Heart left ventricle (tissue), 16 donors: ENCODE data around the gene REXO1. TPM values are rescaled to one million over a fixed set of nuclear protein-coding genes. Genes with fewer than 3 reads are reported as not detected.

ENCODE experiments used
- ATAC-seq, 4 donors: fragments of 200-7000 bp; cut with Tn5 transposase; one replicate each; pipeline ENCODE4 v1.9.1; 2020 to 2022; ENCODE audit warnings: moderate library complexity in 4 of 4, mild to moderate bottlenecking in 3 of 4, moderate number of reproducible peaks in 1 of 4
- DNase-seq, 5 donors: peaks; one replicate each; pipeline ENCODE4 v3.0.0-alpha.2; 2020
- H3K27ac ChIP-seq, 12 donors: fragments of 200-600 bp; sonication (generic) in 4 of 12; one replicate each; pipeline versions ENCODE4 v1.5.0 to v1.8.0; 2016 to 2022; ENCODE audit warnings: mild to moderate bottlenecking in 2 of 12
- H3K27me3 ChIP-seq, 9 donors: fragments of 200-600 bp; sonication (generic) in 2 of 9; one replicate each; pipeline versions ENCODE4 v1.5.1 to v1.8.0; 2016 to 2022; ENCODE audit warnings: mild to moderate bottlenecking in 3 of 9
- H3K36me3 ChIP-seq, 9 donors: fragments of 200-600 bp; sonication (generic) in 2 of 9; one replicate each; pipeline versions ENCODE4 v1.5.0 to v1.8.0; 2018 to 2022; ENCODE audit warnings: mild to moderate bottlenecking in 2 of 9
- H3K4me1 ChIP-seq, 12 donors: fragments of 200-600 bp; sonication (generic) in 4 of 12; one replicate each; pipeline versions ENCODE4 v1.5.0 to v1.8.0; 2016 to 2022; ENCODE audit warnings: mild to moderate bottlenecking in 3 of 12
- H3K4me3 ChIP-seq, 12 donors: fragments of 200-600 bp; sonication (generic) in 4 of 12; one replicate each; pipeline versions ENCODE4 v1.5.0 to v1.8.0; 2017 to 2022; ENCODE audit warnings: mild to moderate bottlenecking in 9 of 12, moderate library complexity in 4 of 12
- H3K9me3 ChIP-seq, 12 donors: fragments of 200-600 bp; sonication (generic) in 4 of 12; one replicate each; pipeline versions ENCODE4 v1.5.0 to v1.8.0; 2016 to 2022; ENCODE audit warnings: mild to moderate bottlenecking in 1 of 12
- CTCF ChIP-seq, 12 donors: fragments of 200-600 bp; sonication (generic) in 4 of 12; IDR thresholded peaks; one replicate each; pipeline versions ENCODE4 v1.5.0 to v1.8.0; 2018 to 2022; ENCODE audit warnings: antibody characterized with exemption in 12 of 12, mild to moderate bottlenecking in 5 of 12
- POLR2A ChIP-seq, 2 donors: fragments of 450-650 bp; IDR thresholded peaks; one replicate each; pipeline ENCODE4 v1.6.1; 2017; ENCODE audit warnings: antibody characterized with exemption in 2 of 2, mild to moderate bottlenecking in 2 of 2, moderate library complexity in 2 of 2
- WGBS, 4 donors: extraction: QIAGEN DNeasy Blood & Tissue Kit in 2 of 4; methylation state at CpG; one replicate each; pipeline versions ENCODE4 v1.1.5 to v1.1.7; 2013 to 2018; 5-methylcytosine and 5-hydroxymethylcytosine counted together
- intact Hi-C, 10 donors: fragments of 100-400 bp; cut with DNase I; formaldehyde crosslinking; loops; one replicate each; pipeline versions ENCODE4 v1.11.1 to v1.14.2; 2022
- polyA plus RNA-seq, 2 donors: library from polyadenylated mRNA; stranded (reverse); fragments of 200-250 nt; gene quantifications; one replicate each; pipeline ENCODE4 v1.2.3, GENCODE V29; 2013
- total RNA-seq, 9 donors: library from RNA; depleted of rRNA in 2 of 9; stranded (reverse); fragments of >200 nt in 2 of 9; fragmentation: NEBNext Ultra II Directional in 3 of 9; extraction: Animal tissue kit (Norgen Biotek cat#: 25700) in 3 of 9; gene quantifications; one replicate each; pipeline versions ENCODE4 v1.1.0 to v1.2.4, GENCODE V29; 2016 to 2023
- donor health status: ischemic (EF 13 %, LVEDD 7.1; RV severe dilation, severe dysfunction).
- donor health status: healthy with polysubstance abuse.
- donor health status: DM: no; HTN: yes; CAD: no.
- donor health status: DM: no; HTN: no; CAD: no.
- donor health status: ischemic (EF 25% LVEDD 6.9; RV normal size, moderate dysfunction).
- donor health status: ischemic (EF 25% LVEDD 5.7; RV mildly dilated, moderate dysfunction).
- donor health status: healthy.
- donor health status: DM: yes; HTN: yes; CAD: no.
- donor health status: ischemic (EF 35%, LVEDD 5.7; RV mildly dilated, moderate dysfunction).
- donor health status: nonischemic (EF 11% LVEDD 7.7; RV severe dilation, severe dysfunction).
- donor health status: DM: yes; HTN: yes; CAD: no.
- donor health status: PGD.
- donor health status: ischemic (EF 29% LVEDD 5.4; RV normal size, mild dysfunction).
- donor health status: nonischemic (EF 23%, LVEDD 6.1; RV moderate dilation, normal function).

The REXO1 gene
- total and polyA plus RNA-seq, 11 donors: 13.2 to 22.4 (median 16.4) TPM

DNA sequence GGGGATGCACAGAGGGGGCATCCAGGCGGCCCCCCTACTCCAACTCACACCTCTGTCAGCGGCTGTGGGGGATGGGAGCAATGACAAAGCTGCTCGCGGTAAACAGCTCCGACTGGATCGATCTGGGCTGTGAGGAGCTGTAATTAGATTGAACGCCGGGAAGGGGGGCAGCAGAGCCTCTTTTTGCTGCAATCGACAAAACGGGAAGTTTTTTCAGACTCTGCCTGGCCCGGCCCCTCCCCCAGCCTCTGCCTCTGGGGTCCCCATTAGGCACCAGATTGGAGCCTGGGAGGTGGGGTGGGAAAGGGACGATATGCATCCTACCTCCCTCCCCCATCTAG lies 78.7 kb downstream of the REXO1 start:
- TF ChIP-seq POLR2A (IDR thresholded peaks at IDR 0.05) (no peak), CTCF (IDR thresholded peaks at IDR 0.05) (no peak)
- 2 to 8% (median 5%) methylated on average over 12 of the region's 12 CpGs for WGBS, 4 donors
- H3K4me1 ChIP-seq: peaks cover 0 to 4% (median 0%) of the 10 kb centered on the region in 12 donors
- peaks cover 0 to 22% (median 14%) of the 10 kb centered on the region in 12 donors for H3K9me3 ChIP-seq
- H3K27ac ChIP-seq: no peak overlapping the region
- H3K27me3 ChIP-seq: peaks cover 55 to 98% (median 67%) of the 10 kb centered on the region in 9 donors
- intact Hi-C loops: loop anchor here in 7 of 10 donors (2.0 to 10.0 kb wide), 6 partner anchors 95 to 225 kb away; partner anchors contain the start of gene UQCR11 (in 1 of the 7)
- DNase-seq (no peak), ATAC-seq (no peak)
- no peak overlapping the region for H3K4me3 ChIP-seq
- no peaks in the 10 kb centered on the region for H3K36me3 ChIP-seq

DNA sequence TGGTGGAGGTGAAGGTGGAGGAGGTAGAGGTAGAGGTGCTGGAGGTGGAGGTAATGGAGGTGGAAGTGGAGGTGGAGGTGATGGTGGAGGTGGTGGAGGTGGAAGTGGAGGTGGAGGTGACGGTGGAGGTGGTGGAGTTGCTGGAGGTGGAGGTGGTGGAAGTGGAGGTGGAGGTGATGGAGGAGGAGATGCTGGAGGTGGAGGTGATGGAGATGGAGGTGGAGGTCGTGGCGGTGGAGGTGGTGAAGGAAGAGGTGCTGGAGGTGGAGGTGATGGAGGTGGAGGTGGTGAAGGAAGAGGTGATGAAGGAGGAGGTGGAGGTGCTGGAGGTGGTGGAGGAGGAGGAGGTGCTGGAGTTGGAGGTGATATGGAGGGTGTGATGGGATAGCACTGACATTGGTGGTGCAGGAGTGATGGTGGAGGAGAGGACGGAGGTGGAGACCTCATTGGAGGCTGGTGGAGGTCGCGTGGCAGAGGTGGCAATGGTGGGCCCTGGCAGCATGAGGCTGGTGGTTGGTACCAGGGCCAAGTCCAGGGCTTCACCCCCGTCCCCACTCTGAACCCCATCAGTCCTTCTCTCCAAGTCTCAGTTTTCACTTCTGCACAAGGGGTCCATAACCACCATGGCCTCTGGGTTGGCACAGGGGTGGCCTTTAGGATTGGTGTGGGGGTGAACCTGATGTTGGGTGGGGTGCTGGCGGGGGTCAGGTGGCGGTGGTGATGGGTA lies 79.2 kb downstream of the REXO1 start:
- no peak for DNase-seq
- Histone ChIP-seq H3K27ac (no peak overlapping the region), H3K36me3 (no peaks in the 10 kb centered on the region), H3K4me3 (no peak overlapping the region), H3K4me1 (peaks cover 0 to 4% (median 0%) of the 10 kb centered on the region in 12 donors), H3K9me3 (peaks cover 0 to 22% (median 14%) of the 10 kb centered on the region in 12 donors), H3K27me3 (peaks cover 55 to 98% (median 66%) of the 10 kb centered on the region in 9 donors)
- TF ChIP-seq CTCF (IDR thresholded peaks at IDR 0.05) (no peak), POLR2A (IDR thresholded peaks at IDR 0.05) (no peak)
- 66 to 79% (median 75%) methylated on average over 8 to 9 of the region's 9 CpGs for WGBS, 4 donors
- intact Hi-C loops: loop anchor here in 7 of 10 donors (2.0 to 10.0 kb wide), 6 partner anchors 94 to 224 kb away; partner anchors contain the start of gene UQCR11 (in 1 of the 7)
- no peak for ATAC-seq

GRCh38 chr19:1768248-1768647 lies 80.0 kb downstream of the REXO1 start:
- TF ChIP-seq CTCF (IDR thresholded peaks at IDR 0.05): peak in 2 of 12 donors; percentile 9 to 18
- no peak for TF ChIP-seq POLR2A (IDR thresholded peaks at IDR 0.05)
- no peaks in the 10 kb centered on the region for H3K36me3 ChIP-seq
- ATAC-seq (no peak), DNase-seq (no peak)
- H3K4me1 ChIP-seq: peaks cover 0 to 4% (median 0%) of the 10 kb centered on the region in 12 donors
- H3K27ac ChIP-seq: no peak overlapping the region
- no peak overlapping the region for H3K4me3 ChIP-seq
- peaks cover 54 to 98% (median 69%) of the 10 kb centered on the region in 9 donors for H3K27me3 ChIP-seq
- intact Hi-C loops: loop anchor here in 7 of 10 donors (2.0 to 10.0 kb wide), 6 partner anchors 93 to 223 kb away; partner anchors contain the start of gene UQCR11 (in 1 of the 7)
- peaks cover 0 to 22% (median 14%) of the 10 kb centered on the region in 12 donors for H3K9me3 ChIP-seq
- WGBS, 4 donors: 12 to 20% (median 18%) methylated on average over 11 to 13 of the region's 13 CpGs

DNA sequence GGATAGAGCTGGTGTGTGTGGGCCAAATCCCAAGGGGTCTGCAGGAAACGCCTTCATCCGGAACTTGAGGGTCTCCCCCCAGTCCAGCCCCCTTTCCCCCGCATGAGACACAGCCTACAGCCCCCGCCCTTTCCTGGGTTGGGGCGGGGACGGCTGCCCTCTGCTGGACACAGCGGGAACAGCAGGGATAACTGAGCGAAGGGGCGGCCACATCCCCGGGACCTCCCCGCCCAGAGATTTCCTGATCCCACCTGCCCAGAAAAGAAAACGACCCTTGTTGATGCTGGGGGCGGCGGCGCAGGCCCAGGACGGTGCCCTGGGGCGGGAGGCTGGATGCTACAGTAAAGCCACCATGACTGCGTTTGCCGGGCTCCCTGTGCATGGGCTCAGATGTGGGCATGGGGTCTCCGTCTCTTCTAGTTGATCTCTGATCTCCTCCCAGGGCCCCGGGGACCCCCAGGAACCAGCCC lies 80.8 kb downstream of the REXO1 start:
- Histone ChIP-seq H3K4me3 (no peak overlapping the region), H3K27me3 (peaks cover 57 to 100% (median 76%) of the 10 kb centered on the region in 9 donors), H3K9me3 (peaks cover 0 to 22% (median 14%) of the 10 kb centered on the region in 12 donors), H3K4me1 (peaks cover 0 to 4% (median 0%) of the 10 kb centered on the region in 12 donors), H3K36me3 (no peaks in the 10 kb centered on the region), H3K27ac (no peak overlapping the region)
- intact Hi-C loops: loop anchor here (1.0 to 10.0 kb wide), 8 partner anchors 93 to 223 kb away; partner anchors contain the start of gene UQCR11 (in 1 of the 10)
- 4 to 6% (median 5%) methylated on average over 18 to 21 of the region's 21 CpGs for WGBS, 4 donors
- peak in 3 of 4 donors; percentile 65 to 73 (median 71) for ATAC-seq
- peak; percentile 80 to 95 (median 90) for TF ChIP-seq CTCF (IDR thresholded peaks at IDR 0.05)
- no peak for TF ChIP-seq POLR2A (IDR thresholded peaks at IDR 0.05)
- DNase-seq: peak in 2 of 5 donors; percentile 30 to 41
